GM20431 (cell line): ENCODE results near the gene DOCK8.

Source experiments
- in situ Hi-C: fragments of 300-500 bp; cut with MseI, MboI; formaldehyde crosslinking; loops from one replicate; pipeline ENCODE4 v1.15.0; 2020; ENCODE audit warnings: low sequenced_read_pairs; ENCODE audit not compliant: unreplicated experiment

Gene DOCK8

GRCh38 chr9:479971-480350 is 265.3 kb downstream of the DOCK8 start:
- in situ Hi-C loops, result no loop called here

GRCh38 chr9:482739-483138 is 268.1 kb downstream of the DOCK8 start:
- in situ Hi-C loops, result no loop called here

GRCh38 chr9:486156-486555 is 271.5 kb downstream of the DOCK8 start:
- in situ Hi-C loops, result no loop called here

- in situ Hi-C loops, result no loop called here
These were observed 272.8 kb downstream of the DOCK8 start for GRCh38 chr9:487429-487828.

GRCh38 chr9:488448-488847 is 273.8 kb downstream of the DOCK8 start:
- in situ Hi-C loops, result no loop called here

GRCh38 chr9:489198-490197 is 274.8 kb downstream of the DOCK8 start:
- in situ Hi-C loops, result no loop called here

- in situ Hi-C loops, result no loop called here
These were observed 280.1 kb downstream of the DOCK8 start for GRCh38 chr9:494764-495163.

- in situ Hi-C loops, result no loop called here
These were observed 281.1 kb downstream of the DOCK8 start for GRCh38 chr9:495739-496138.

GRCh38 chr9:503326-503725 is 288.7 kb downstream of the DOCK8 start:
- in situ Hi-C loops, result no loop called here

GRCh38 chr9:503881-504852 is 289.5 kb downstream of the DOCK8 start, which contains the start of gene KANK1:
TSS of gene KANK1 (plus strand) at chr9:504695.
- in situ Hi-C loops, result no loop called here

- in situ Hi-C loops, result no loop called here
These were observed 290.5 kb downstream of the DOCK8 start for GRCh38 chr9:504921-505740.

- in situ Hi-C loops, result no loop called here
These were observed 291.0 kb downstream of the DOCK8 start for GRCh38 chr9:505741-506059.

GRCh38 chr9:506281-506680 is 291.6 kb downstream of the DOCK8 start:
- in situ Hi-C loops, result no loop called here

GRCh38 chr9:511861-512260 is 297.2 kb downstream of the DOCK8 start:
- in situ Hi-C loops, result no loop called here

- in situ Hi-C loops, result no loop called here
These were observed 298.0 kb downstream of the DOCK8 start for GRCh38 chr9:512555-513272.
